ENCODE measurements around the gene MSI2. TPM values are rescaled to one million over a fixed set of nuclear protein-coding genes. Genes with fewer than 3 reads are reported as not detected.

Gene MSI2
- total and polyA plus RNA-seq, 9 of the 15 experiments (the other 6 are each of a cell fraction or from before 2014, with no cell fraction given) = 4.6 to 61.8 (median 42.4) TPM

GRCh38 chr17:57493171-57493570 lies 236.8 kb downstream of the MSI2 start:
- Histone ChIP-seq H3K9ac (ENCODE audit: insufficient read depth in 1 of 2, low read depth in 2 of 2, low read length in 2 of 2) (no peak overlapping the region), H3K27me3 (ENCODE audit: control insufficient read depth in 2 of 2, insufficient read depth in 2 of 2, low read length in 2 of 2) (no peaks in the 10 kb centered on the region), H3K36me3 (ENCODE audit: control insufficient read depth, insufficient read depth, low read length) (no peaks in the 10 kb centered on the region), H4K20me1 (replicated peaks; ENCODE audit: control insufficient read depth, insufficient read depth, low read length) (peaks cover 3% of the 10 kb centered on the region), H3K9me3 (replicated peaks; ENCODE audit: control insufficient read depth, insufficient read depth, low read depth, low read length) (no peaks in the 10 kb centered on the region), H3K4me2 (ENCODE audit: insufficient read depth, low read length) (no peak overlapping the region), H3K9me1 (ENCODE audit: control insufficient read depth, insufficient read depth, low read length) (no peaks in the 10 kb centered on the region), H3K4me3 (no peak overlapping the region), H3K4me1 (replicated peaks in 1 of 2; ENCODE audit: control insufficient read depth in 2 of 2, insufficient read depth in 2 of 2, low read length in 2 of 2) (peaks cover 0 to 3% of the 10 kb centered on the region in 2 experiments; a peak in 1 of 5 replicates), H2AFZ (ENCODE audit: low read depth, low read length) (no peak overlapping the region), H3K79me2 (ENCODE audit: control insufficient read depth, insufficient read depth, low read length) (no peaks in the 10 kb centered on the region), H3K27ac (ENCODE audit: extremely low read depth, low read depth, low read length) (no peak overlapping the region)
- FAIRE-seq = no peak
- intact Hi-C loops (cut with micrococcal nuclease) (no loop called here), in situ Hi-C loops (cut with MboI) (no loop called here)
- 72% methylated on average over 5 of the region's 5 CpGs for WGBS (ENCODE audit: insufficient coverage, low coverage, missing lambda C conversion rate)
- ChIA-PET CTCF (ENCODE audit: low intra/inter-chr PET ratio) (no interaction called here), POLR2A (interaction anchor here (0.6 kb wide), 1 partner anchor 13 kb away, joined by 3 read pairs; no protein-coding TSS in a partner anchor)
- no peak for TF ChIP-seq ZNF395 (CRISPR knock-in tag; IDR thresholded peaks at IDR 0.05)
- no peak for TF ChIP-seq C11orf30 (IDR thresholded peaks at IDR 0.05; ENCODE audit: low read depth)
- no peak for TF ChIP-seq ZNF253 (CRISPR knock-in tag; conservative IDR thresholded peaks at IDR 0.05)
- TF ChIP-seq SPI1 (IDR thresholded peaks at IDR 0.05; ENCODE audit: borderline replicate concordance, low read depth, low read length) = peak; percentile 77
- no peak for TF ChIP-seq HES1 (IDR thresholded peaks at IDR 0.05; ENCODE audit: low read depth)
- no peak for ATAC-seq
- no TSS peak for BruUV-seq (replicated peaks)
- DNase-seq (ENCODE audit: extremely low read depth in 1 of 4, low spot score in 3 of 4) = no peak

Data from K562 (cell line).